Natural killer cell (primary cell): ENCODE data around the gene CYP4F3. TPM values are rescaled to one million over a fixed set of nuclear protein-coding genes. Genes with fewer than 3 reads are reported as not detected.
"Not testable (repeated sequence)": the region's sequence is repeated elsewhere in the genome, so short reads cannot be mapped to it uniquely, and the experiment has no call there.

ENCODE experiments used
- ATAC-seq, 3 donors: fragments of 150-1000 bp in 2 of 3; fragments of 200-7000 bp in 1 of 3; cut with Tn5 transposase; 1 replicate in 1 of 3; 2 replicates in 2 of 3; pipeline ENCODE4 v1.10.0; 2021; ENCODE audit warnings: mild to moderate bottlenecking in 2 of 3, moderate library complexity in 2 of 3
- DNase-seq, 2 donors: peaks; one replicate each; pipeline versions ENCODE4 v3.0.0 to v3.0.0-alpha.2; 2013 to 2021; ENCODE audit warnings: mixed read lengths in 1 of 2
- H3K27ac ChIP-seq: one replicate; pipeline ENCODE4 v1.5.1; 2013; ENCODE audit warnings: mild to moderate bottlenecking, low read length
- H3K27me3 ChIP-seq: one replicate; pipeline ENCODE4 v1.6.1; 2013; ENCODE audit warnings: low read length; ENCODE audit not compliant: control insufficient read depth, insufficient read depth
- H3K36me3 ChIP-seq: one replicate; pipeline ENCODE4 v1.6.1; 2013; ENCODE audit warnings: low read length; ENCODE audit not compliant: control insufficient read depth, insufficient read depth
- H3K4me1 ChIP-seq: one replicate; pipeline ENCODE4 v1.6.1; 2013; ENCODE audit warnings: low read length; ENCODE audit not compliant: control insufficient read depth, insufficient read depth
- H3K4me3 ChIP-seq: one replicate; pipeline ENCODE4 v1.5.1; 2013; ENCODE audit warnings: low read length
- H3K9me3 ChIP-seq: one replicate; pipeline ENCODE4 v1.6.1; 2013; ENCODE audit warnings: low read length; ENCODE audit not compliant: control insufficient read depth, insufficient read depth
- H3K27ac Mint-ChIP-seq, 2 donors: one replicate each; pipeline ENCODE4 v1.8.0; 2022; ENCODE audit warnings: mild to moderate bottlenecking in 2 of 2, mixed read lengths in 2 of 2, moderate library complexity in 1 of 2
- H3K27me3 Mint-ChIP-seq, 2 donors: one replicate each; pipeline ENCODE4 v1.8.0; 2022; ENCODE audit warnings: low read depth in 2 of 2, mixed read lengths in 2 of 2
- H3K36me3 Mint-ChIP-seq: one replicate; pipeline ENCODE4 v1.8.0; 2022; ENCODE audit warnings: mixed read lengths
- H3K4me1 Mint-ChIP-seq, 2 donors: one replicate each; pipeline ENCODE4 v1.8.0; 2022; ENCODE audit warnings: mixed read lengths in 2 of 2
- H3K4me3 Mint-ChIP-seq: one replicate; pipeline ENCODE4 v1.8.0; 2022; ENCODE audit warnings: mild to moderate bottlenecking, moderate library complexity, mixed read lengths
- H3K9me3 Mint-ChIP-seq, 2 donors: one replicate each; pipeline ENCODE4 v1.8.0; 2022; ENCODE audit warnings: mixed read lengths in 2 of 2
- CTCF ChIP-seq: fragments of 200-600 bp; IDR thresholded peaks from one replicate; pipeline ENCODE4 v1.8.0; 2022; ENCODE audit warnings: antibody characterized with exemption
- WGBS: methylation state at CpG from one replicate; pipeline ENCODE4 v1.1.7; 2013; ENCODE audit warnings: missing lambda C conversion rate; ENCODE audit not compliant: insufficient coverage; 5-methylcytosine and 5-hydroxymethylcytosine counted together
- intact Hi-C: fragments of 100-400 bp; cut with micrococcal nuclease; formaldehyde crosslinking; loops from one replicate; pipeline ENCODE4 v1.14.2; 2022
- total RNA-seq, 4 donors: library from RNA; stranded (reverse); fragments of 120-200 nt in 1 of 4; gene quantifications; one replicate each; pipeline versions ENCODE4 v1.2.3 to v1.2.4, GENCODE V29; 2013 to 2022

CYP4F3 gene
- total RNA-seq, 3 donors from 2014 or later (not counting 1 experiment from before 2014, with no cell fraction given) = 0.07 to 3.4 TPM; not detected in 1

- Histone ChIP-seq H3K4me3 (no peak overlapping the region), H3K27ac (no peak overlapping the region), H3K4me1 (peaks cover 13% of the 10 kb centered on the region), H3K36me3 (no peaks in the 10 kb centered on the region), H3K9me3 (no peaks in the 10 kb centered on the region), H3K27me3 (no peaks in the 10 kb centered on the region)
- H3K27ac Mint-ChIP-seq = no peak overlapping the region
- WGBS = 88% methylated on average over 3 of the region's 3 CpGs
- intact Hi-C loops = no loop called here
- no peaks in the 10 kb centered on the region for H3K9me3 Mint-ChIP-seq
- DNase-seq = no peak
- H3K36me3 Mint-ChIP-seq = no peaks in the 10 kb centered on the region
- H3K4me3 Mint-ChIP-seq = no peak overlapping the region
- no peaks in the 10 kb centered on the region for H3K4me1 Mint-ChIP-seq
- ATAC-seq = no peak
- H3K27me3 Mint-ChIP-seq = peaks cover 2 to 6% of the 10 kb centered on the region in 2 donors
- TF ChIP-seq CTCF = no peak
Measured at GRCh38 chr19:15644066-15644741, 3.5 kb downstream of the CYP4F3 start.

GRCh38 chr19:15644816-15645215 lies 4.1 kb downstream of the CYP4F3 start:
- TF ChIP-seq CTCF = no peak
- no peaks in the 10 kb centered on the region for H3K4me1 Mint-ChIP-seq
- Histone ChIP-seq H3K27ac (no peak overlapping the region), H3K9me3 (no peaks in the 10 kb centered on the region), H3K27me3 (no peaks in the 10 kb centered on the region), H3K36me3 (no peaks in the 10 kb centered on the region), H3K4me1 (peaks cover 13% of the 10 kb centered on the region), H3K4me3 (no peak overlapping the region)
- H3K27me3 Mint-ChIP-seq = peaks cover 2 to 6% of the 10 kb centered on the region in 2 donors
- WGBS = 79% methylated on average over 3 of the region's 3 CpGs
- ATAC-seq = no peak
- DNase-seq = no peak
- H3K27ac Mint-ChIP-seq = no peak overlapping the region
- H3K4me3 Mint-ChIP-seq = no peak overlapping the region
- no peaks in the 10 kb centered on the region for H3K9me3 Mint-ChIP-seq
- intact Hi-C loops = no loop called here
- no peaks in the 10 kb centered on the region for H3K36me3 Mint-ChIP-seq

GRCh38 chr19:15649526-15649925 lies 8.8 kb downstream of the CYP4F3 start:
- Mint-ChIP-seq H3K27ac (no peak overlapping the region), H3K4me3 (no peak overlapping the region), H3K36me3 (no peaks in the 10 kb centered on the region), H3K4me1 (no peaks in the 10 kb centered on the region), H3K27me3 (peaks cover 20 to 23% of the 10 kb centered on the region in 2 donors), H3K9me3 (no peaks in the 10 kb centered on the region)
- WGBS = 78% methylated on average over 2 of the region's 2 CpGs
- no peak overlapping the region for H3K4me3 ChIP-seq
- H3K27me3 ChIP-seq = peaks cover 6% of the 10 kb centered on the region
- H3K9me3 ChIP-seq = no peaks in the 10 kb centered on the region
- ATAC-seq (no peak), DNase-seq (no peak)
- no peaks in the 10 kb centered on the region for H3K36me3 ChIP-seq
- H3K4me1 ChIP-seq = no peaks in the 10 kb centered on the region
- intact Hi-C loops = no loop called here
- H3K27ac ChIP-seq = no peak overlapping the region
- no peak for TF ChIP-seq CTCF

GRCh38 chr19:15650123-15650522 lies 9.4 kb downstream of the CYP4F3 start:
- H3K4me1 Mint-ChIP-seq, H3K27me3 ChIP-seq, ATAC-seq, H3K4me1 ChIP-seq, DNase-seq, H3K9me3 Mint-ChIP-seq, H3K36me3 ChIP-seq, H3K4me3 ChIP-seq, intact Hi-C loops, H3K4me3 Mint-ChIP-seq, H3K27ac Mint-ChIP-seq, H3K36me3 Mint-ChIP-seq, H3K27ac ChIP-seq, H3K9me3 ChIP-seq: not testable (repeated sequence)
- peaks cover 25 to 26% of the 10 kb centered on the region in 2 donors for H3K27me3 Mint-ChIP-seq
